Retinal pigment epithelial cell (primary cell): Measurements from ENCODE around the gene CCNY.

ENCODE experiments used
- DNase-seq: peaks from one replicate; pipeline ENCODE4 v3.0.0-alpha.2; 2010; ENCODE audit warnings: low read depth
- H3K4me3 ChIP-seq: 2 replicates; pipeline ENCODE4 v1.5.1; 2011; ENCODE audit warnings: mild to moderate bottlenecking, low read length, control low read depth, moderate library complexity
- TF ChIP-seq, protein P1 (sequence below): conservative IDR thresholded peaks from 2 replicates; pipeline ENCODE4 v1.5.1; 2011; ENCODE audit warnings: low read depth, low read length, control low read depth, inconsistent platforms

Gene CCNY

DNA sequence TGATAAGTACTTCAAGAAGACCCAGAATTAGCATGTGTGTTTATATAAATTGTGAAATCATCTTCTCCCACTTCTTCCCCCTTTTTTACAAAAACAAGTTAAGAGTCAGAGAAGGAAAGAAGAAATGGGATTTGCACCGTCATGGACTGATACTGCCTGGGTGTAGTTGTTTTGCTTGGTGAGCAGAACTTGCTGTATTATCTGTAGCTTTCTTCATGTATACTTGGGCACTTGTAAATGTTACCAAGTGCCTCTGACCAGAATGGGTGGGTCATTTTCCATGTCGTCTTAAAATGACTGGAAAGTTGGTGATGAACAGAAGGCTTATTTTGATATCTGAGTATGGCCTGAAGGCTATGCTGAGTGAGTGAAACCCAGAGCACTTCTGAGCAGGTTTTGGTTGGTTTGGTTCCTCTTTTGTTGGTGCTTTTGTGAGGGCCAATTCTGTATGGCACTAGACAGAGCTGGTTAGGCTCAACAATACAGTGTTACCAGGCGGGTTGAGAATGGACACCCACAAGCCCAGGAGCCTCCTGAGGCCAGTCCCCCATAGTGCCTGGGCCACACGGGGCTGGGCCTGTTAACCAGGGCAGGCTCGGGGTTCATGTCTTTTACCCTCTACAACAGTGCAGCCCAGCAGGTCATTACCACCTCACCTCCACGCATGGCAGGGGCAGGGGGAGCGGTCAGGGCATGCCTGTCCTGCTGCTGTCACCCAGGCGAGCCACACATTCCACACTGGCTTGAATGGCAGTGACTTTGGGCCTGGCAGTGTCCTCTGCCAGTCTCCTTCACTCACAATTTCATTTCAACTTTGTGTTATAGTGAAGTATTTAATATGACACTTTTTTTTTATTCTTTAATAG is 115.1 kb downstream of the CCNY start:
- TF ChIP-seq, protein P1, sequence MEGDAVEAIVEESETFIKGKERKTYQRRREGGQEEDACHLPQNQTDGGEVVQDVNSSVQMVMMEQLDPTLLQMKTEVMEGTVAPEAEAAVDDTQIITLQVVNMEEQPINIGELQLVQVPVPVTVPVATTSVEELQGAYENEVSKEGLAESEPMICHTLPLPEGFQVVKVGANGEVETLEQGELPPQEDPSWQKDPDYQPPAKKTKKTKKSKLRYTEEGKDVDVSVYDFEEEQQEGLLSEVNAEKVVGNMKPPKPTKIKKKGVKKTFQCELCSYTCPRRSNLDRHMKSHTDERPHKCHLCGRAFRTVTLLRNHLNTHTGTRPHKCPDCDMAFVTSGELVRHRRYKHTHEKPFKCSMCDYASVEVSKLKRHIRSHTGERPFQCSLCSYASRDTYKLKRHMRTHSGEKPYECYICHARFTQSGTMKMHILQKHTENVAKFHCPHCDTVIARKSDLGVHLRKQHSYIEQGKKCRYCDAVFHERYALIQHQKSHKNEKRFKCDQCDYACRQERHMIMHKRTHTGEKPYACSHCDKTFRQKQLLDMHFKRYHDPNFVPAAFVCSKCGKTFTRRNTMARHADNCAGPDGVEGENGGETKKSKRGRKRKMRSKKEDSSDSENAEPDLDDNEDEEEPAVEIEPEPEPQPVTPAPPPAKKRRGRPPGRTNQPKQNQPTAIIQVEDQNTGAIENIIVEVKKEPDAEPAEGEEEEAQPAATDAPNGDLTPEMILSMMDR, result no peak
- DNase-seq, result no peak
- H3K4me3 ChIP-seq, result no peak overlapping the region

DNA sequence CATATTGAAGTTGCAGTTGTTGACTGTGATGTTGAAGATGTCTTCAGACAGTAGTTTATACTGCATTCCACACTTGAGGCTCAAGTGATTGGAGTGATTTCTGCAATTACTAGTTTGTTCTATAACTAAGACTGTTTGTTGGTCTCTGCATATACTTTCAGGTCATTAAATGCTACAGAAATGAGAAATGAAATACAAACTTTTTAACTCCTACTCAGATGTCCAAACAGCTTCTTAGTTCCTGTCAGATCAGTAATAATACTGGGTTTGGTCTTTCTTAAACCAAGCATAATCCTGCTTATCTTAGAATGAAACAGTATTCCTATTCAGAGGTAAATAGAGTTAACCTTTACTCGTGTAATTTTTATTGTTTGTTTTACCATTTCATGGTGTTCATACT is 115.9 kb downstream of the CCNY start:
- DNase-seq, result no peak
- TF ChIP-seq, protein P1, result no peak
- no peak overlapping the region for H3K4me3 ChIP-seq

DNA sequence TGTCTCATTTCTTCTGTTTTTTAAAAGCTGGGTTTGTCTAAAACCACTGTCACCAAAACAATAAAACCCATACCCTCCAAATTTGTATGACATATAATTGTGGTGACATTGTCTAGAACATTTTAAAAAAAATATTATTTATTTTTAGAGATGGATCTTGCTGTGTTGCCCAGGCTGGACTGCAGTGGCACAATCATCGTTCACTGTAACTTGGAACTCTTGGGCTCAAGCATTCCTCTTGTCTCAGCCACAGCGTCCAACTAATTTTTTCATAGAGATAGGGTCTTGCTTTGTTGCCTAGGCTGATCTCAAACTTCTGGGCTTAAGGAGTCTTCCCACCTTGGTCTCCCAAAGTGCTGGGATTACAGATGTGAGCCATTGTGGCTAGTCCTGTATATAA is 116.5 kb downstream of the CCNY start:
- H3K4me3 ChIP-seq, result no peak overlapping the region
- TF ChIP-seq, protein P1, result no peak
- DNase-seq, result no peak

DNA sequence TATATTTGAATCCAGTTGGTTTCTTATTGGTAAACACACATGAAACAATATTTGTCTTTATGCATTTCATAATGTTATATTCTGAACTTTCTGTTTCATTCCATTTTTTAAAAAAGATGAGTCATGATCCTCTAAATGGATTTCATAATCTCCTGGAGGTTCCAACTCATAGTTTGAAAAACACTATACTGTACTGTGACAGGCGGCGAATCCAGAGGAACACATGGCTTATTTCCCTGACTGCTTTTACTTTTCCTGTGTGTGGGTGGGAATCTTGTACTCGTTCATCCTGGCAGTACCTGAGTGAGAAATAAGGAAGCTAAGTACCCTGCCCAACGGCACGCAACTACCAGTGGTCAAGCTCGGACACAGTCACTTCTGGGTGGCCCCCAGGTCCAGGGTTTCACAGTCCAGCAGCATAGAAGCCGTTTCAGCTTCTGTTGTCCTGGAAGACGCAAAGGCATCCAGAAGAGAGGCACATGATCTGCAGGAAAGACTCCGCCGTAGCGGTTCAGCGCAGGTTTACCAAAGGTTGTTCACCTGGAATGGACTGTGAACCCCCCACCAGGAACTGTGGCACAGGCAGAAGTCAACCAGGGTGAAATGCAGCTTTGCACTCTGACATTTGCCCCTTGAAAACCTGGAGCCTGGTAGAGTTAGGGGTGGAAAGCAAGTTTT is 117.7 kb downstream of the CCNY start:
- no peak overlapping the region for H3K4me3 ChIP-seq
- no peak for DNase-seq
- TF ChIP-seq, protein P1, result no peak

DNA sequence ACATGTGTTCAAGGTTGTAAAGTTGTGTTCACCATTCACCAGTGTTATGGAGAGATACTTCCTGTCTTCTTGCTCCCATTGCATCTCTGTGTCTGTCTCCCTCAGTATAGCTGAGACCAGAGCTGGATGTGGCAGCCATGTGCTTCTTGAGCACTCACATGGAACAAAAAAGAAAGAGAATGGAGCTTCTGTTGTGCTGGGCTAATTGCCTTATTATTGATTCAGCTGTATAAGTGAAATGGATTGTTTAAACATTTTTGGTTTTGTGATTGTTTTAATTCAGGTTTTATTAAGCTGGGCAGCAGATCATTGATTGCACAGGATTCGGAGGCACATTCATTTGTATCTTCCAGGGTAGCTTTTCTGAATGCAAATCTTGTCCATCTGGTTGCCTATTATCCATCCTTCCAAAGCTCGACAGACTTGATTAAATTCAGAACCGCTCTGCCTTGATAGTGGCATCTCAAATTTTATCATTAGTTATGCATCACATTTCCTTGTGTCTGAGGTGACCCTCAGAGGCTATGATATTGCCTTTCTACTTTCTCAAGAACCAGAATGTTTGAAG is 119.9 kb downstream of the CCNY start:
- H3K4me3 ChIP-seq, result no peak overlapping the region
- TF ChIP-seq, protein P1, result no peak
- DNase-seq, result no peak

DNA sequence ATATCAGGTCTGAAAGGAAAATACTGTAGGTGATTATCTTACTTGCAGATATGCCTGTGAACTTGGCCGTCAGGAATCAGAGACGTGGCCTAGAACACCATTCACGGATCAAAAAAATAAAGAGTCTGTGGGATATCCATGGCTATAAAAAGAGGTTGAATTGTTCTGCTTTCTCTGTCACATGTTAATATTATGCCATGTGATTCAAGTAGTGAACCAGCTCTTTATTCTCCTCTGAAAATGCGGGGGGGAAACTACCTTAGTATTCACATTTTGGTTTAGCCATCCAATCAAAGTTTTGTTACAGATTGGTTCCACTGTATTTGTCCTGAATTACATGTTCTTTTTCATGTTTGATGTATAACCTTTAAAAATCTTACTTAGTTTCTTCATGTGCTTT is 120.5 kb downstream of the CCNY start:
- DNase-seq, result no peak
- no peak overlapping the region for H3K4me3 ChIP-seq
- TF ChIP-seq, protein P1, result no peak
